Left cardiac atrium (tissue), 4 donors: ENCODE results near the gene KHNYN. TPM values are rescaled to one million over a fixed set of nuclear protein-coding genes. Genes with fewer than 3 reads are reported as not detected.

Experiments used
- ATAC-seq, 2 donors: fragments of 200-7000 bp; cut with Tn5 transposase; one replicate each; pipeline ENCODE4 v1.9.1; 2020; ENCODE audit warnings: mild to moderate bottlenecking in 2 of 2, moderate library complexity in 2 of 2
- DNase-seq: peaks from one replicate; pipeline ENCODE4 v3.0.0-alpha.2; 2020
- intact Hi-C, 2 donors: fragments of 100-400 bp; cut with DNase I; formaldehyde crosslinking; loops; one replicate each; pipeline versions ENCODE4 v1.14.1 to v1.15.1; 2022 to 2023
- total RNA-seq, 2 donors: library from RNA; stranded (reverse); fragmentation: NEBNext Ultra II Directional; extraction: Animal tissue kit (Norgen Biotek cat#: 25700); gene quantifications; one replicate each; pipeline ENCODE4 v1.2.1, GENCODE V29; 2021
- donor health status: DM: no; HTN: yes; CAD: no.
- donor health status: DM: no; HTN: yes; CAD: no; lungs with severe emphysema.
- donor health status: DM: yes; HTN: yes; CAD: no.
- donor health status: Dilated cardiomyopathy.

Gene KHNYN
- total RNA-seq, 2 donors from 2014 or later: 24.8 to 27.1 TPM

- intact Hi-C loops: no loop called here
- DNase-seq (no peak), ATAC-seq (peak in 1 of 2 donors; percentile 18)
Measured at GRCh38 chr14:24399447-24399822, 30.3 kb upstream of the KHNYN start.

- no peak for ATAC-seq
- DNase-seq: no peak
- intact Hi-C loops: loop anchor here in 1 of 2 donors (5.0 kb wide), 1 partner anchor 33 kb away; the partner anchor contains the start of gene NFATC4
Measured at GRCh38 chr14:24399999-24400718, 29.6 kb upstream of the KHNYN start.

GRCh38 chr14:24401810-24402702 lies 27.7 kb upstream of the KHNYN start:
- DNase-seq: no peak

GRCh38 chr14:24403294-24403998 lies 26.3 kb upstream of the KHNYN start:
- intact Hi-C loops: loop anchor here in 1 of 2 donors (5.0 kb wide), 1 partner anchor 36 kb away; the partner anchor contains the start of gene NFATC4
- ATAC-seq: peak in 1 of 2 donors; percentile 41
- no peak for DNase-seq

More at GRCh38 chr14:24401810-24402702, 27.7 kb upstream of the KHNYN start:
- intact Hi-C loops: loop anchor here in 1 of 2 donors (5.0 kb wide), 1 partner anchor 35 kb away; the partner anchor contains the start of gene NFATC4
- no peak for ATAC-seq

GRCh38 chr14:24404814-24405213 lies 24.9 kb upstream of the KHNYN start:
- intact Hi-C loops: loop anchor here in 1 of 2 donors (5.0 kb wide), 1 partner anchor 38 kb away; the partner anchor contains the start of gene NFATC4
- ATAC-seq (no peak), DNase-seq (no peak)

GRCh38 chr14:24406416-24406815 lies 23.3 kb upstream of the KHNYN start:
- intact Hi-C loops: no loop called here
- no peak for ATAC-seq
- DNase-seq: no peak

- no peak for DNase-seq
- intact Hi-C loops: no loop called here
- ATAC-seq: no peak
Measured at GRCh38 chr14:24407608-24408325, 22.0 kb upstream of the KHNYN start.

- intact Hi-C loops: no loop called here
- no peak for DNase-seq
- ATAC-seq: no peak
Measured at GRCh38 chr14:24408764-24409163, 21.0 kb upstream of the KHNYN start.

GRCh38 chr14:24409192-24409591 lies 20.6 kb upstream of the KHNYN start:
- DNase-seq: no peak
- no peak for ATAC-seq
- intact Hi-C loops: no loop called here

GRCh38 chr14:24409956-24410355 lies 19.8 kb upstream of the KHNYN start:
- intact Hi-C loops: no loop called here
- ATAC-seq (no peak), DNase-seq (no peak)

GRCh38 chr14:24411443-24412389 lies 18.0 kb upstream of the KHNYN start:
- DNase-seq: no peak
- intact Hi-C loops: no loop called here
- peak; percentile 9 to 34 for ATAC-seq

- DNase-seq (no peak), ATAC-seq (no peak)
- intact Hi-C loops: no loop called here
Measured at GRCh38 chr14:24414077-24414476, 15.7 kb upstream of the KHNYN start.

- intact Hi-C loops: no loop called here
- ATAC-seq: no peak
- no peak for DNase-seq
Measured at GRCh38 chr14:24414732-24415420, 14.9 kb upstream of the KHNYN start.

GRCh38 chr14:24415421-24416253 lies 14.1 kb upstream of the KHNYN start:
- ATAC-seq (no peak), DNase-seq (no peak)
- intact Hi-C loops: no loop called here

GRCh38 chr14:24416254-24416931 lies 13.4 kb upstream of the KHNYN start:
- ATAC-seq (no peak), DNase-seq (no peak)
- intact Hi-C loops: no loop called here
